ACC112 (cell line): ENCODE results near the gene TUBA8.
"Not testable (repeated sequence)": the region's sequence is repeated elsewhere in the genome, so short reads cannot be mapped to it uniquely, and the experiment has no call there.

ENCODE experiments used
- H2AFZ ChIP-seq: fragments of 200-600 bp; sonication (generic); one replicate; pipeline ENCODE4 v1.6.0; 2017; ENCODE audit warnings: antibody characterized with exemption, low read length; ENCODE audit not compliant: unreplicated experiment
- H3K27ac ChIP-seq: fragments of 200-600 bp; sonication (generic); 2 replicates; pipeline ENCODE4 v1.5.1; 2014; ENCODE audit warnings: low read depth, mild to moderate bottlenecking, antibody characterized with exemption, low read length, moderate library complexity
- H3K27me3 ChIP-seq: fragments of 200-600 bp; sonication (generic); 2 replicates; pipeline ENCODE4 v1.6.1; 2014; ENCODE audit warnings: mild to moderate bottlenecking, antibody characterized with exemption, low read length, moderate library complexity, mixed read lengths; ENCODE audit not compliant: insufficient read depth
- H3K36me3 ChIP-seq: fragments of 200-600 bp; sonication (generic); 2 replicates; pipeline ENCODE4 v1.6.1; 2016; ENCODE audit warnings: mild to moderate bottlenecking, antibody characterized with exemption, low read length, moderate library complexity, mixed read lengths; ENCODE audit not compliant: insufficient read depth
- H3K4me1 ChIP-seq: fragments of 200-600 bp; sonication (generic); one replicate; pipeline ENCODE4 v1.6.1; 2016; ENCODE audit warnings: low read length, mixed read lengths; ENCODE audit not compliant: insufficient read depth, unreplicated experiment, control insufficient read depth
- H3K4me3 ChIP-seq: fragments of 200-600 bp; sonication (generic); 2 replicates; pipeline ENCODE4 v1.5.1; 2014; ENCODE audit warnings: mild to moderate bottlenecking, low read depth, low read length
- H3K79me2 ChIP-seq: fragments of 200-600 bp; sonication (generic); one replicate; pipeline ENCODE4 v1.6.0; 2016; ENCODE audit warnings: low read length; ENCODE audit not compliant: control insufficient read depth, unreplicated experiment, insufficient read depth

TUBA8 gene

GRCh38 chr22:18115906-18116371 is 5.3 kb downstream of the TUBA8 start:
- peaks cover 4% of the 10 kb centered on the region; the same call in 1 of the 2 replicates for H3K27me3 ChIP-seq

GRCh38 chr22:18116634-18117033 is 6.0 kb downstream of the TUBA8 start:
- no peaks in the 10 kb centered on the region for H3K4me1 ChIP-seq
- no peaks in the 10 kb centered on the region for H3K27me3 ChIP-seq
- no peak overlapping the region for H3K27ac ChIP-seq
- no peak overlapping the region for H2AFZ ChIP-seq
- no peak overlapping the region for H3K4me3 ChIP-seq
- H3K79me2 ChIP-seq: no peaks in the 10 kb centered on the region
- no peaks in the 10 kb centered on the region for H3K36me3 ChIP-seq

More at GRCh38 chr22:18115906-18116371, 5.3 kb downstream of the TUBA8 start:
- Histone ChIP-seq H2AFZ (no peak overlapping the region), H3K36me3 (no peaks in the 10 kb centered on the region), H3K27ac (no peak overlapping the region), H3K79me2 (no peaks in the 10 kb centered on the region), H3K4me3 (no peak overlapping the region), H3K4me1 (peaks cover 2% of the 10 kb centered on the region)

- H3K79me2 ChIP-seq: no peaks in the 10 kb centered on the region
- H3K36me3 ChIP-seq: no peaks in the 10 kb centered on the region
- no peaks in the 10 kb centered on the region for H3K27me3 ChIP-seq
- H3K4me3 ChIP-seq: no peak overlapping the region
- no peaks in the 10 kb centered on the region for H3K4me1 ChIP-seq
- H2AFZ ChIP-seq: no peak overlapping the region
- H3K27ac ChIP-seq: no peak overlapping the region
Measured at GRCh38 chr22:18118345-18118915, 7.8 kb downstream of the TUBA8 start.

- no peaks in the 10 kb centered on the region for H3K36me3 ChIP-seq
- no peaks in the 10 kb centered on the region for H3K4me1 ChIP-seq
- no peak overlapping the region for H3K4me3 ChIP-seq
- no peak overlapping the region for H3K27ac ChIP-seq
- no peaks in the 10 kb centered on the region for H3K79me2 ChIP-seq
- no peak overlapping the region for H2AFZ ChIP-seq
- H3K27me3 ChIP-seq: no peaks in the 10 kb centered on the region
Measured at GRCh38 chr22:18119409-18120110, 9.0 kb downstream of the TUBA8 start.

- no peak overlapping the region for H2AFZ ChIP-seq
- no peaks in the 10 kb centered on the region for H3K4me1 ChIP-seq
- no peak overlapping the region for H3K27ac ChIP-seq
- no peaks in the 10 kb centered on the region for H3K79me2 ChIP-seq
- no peaks in the 10 kb centered on the region for H3K36me3 ChIP-seq
- H3K4me3 ChIP-seq: no peak overlapping the region
- H3K27me3 ChIP-seq: no peaks in the 10 kb centered on the region
Measured at GRCh38 chr22:18120857-18121256, 10.2 kb downstream of the TUBA8 start.

- Histone ChIP-seq H3K4me1 (no peaks in the 10 kb centered on the region), H3K4me3 (no peak overlapping the region), H3K79me2 (no peaks in the 10 kb centered on the region), H3K27ac (no peak overlapping the region), H3K27me3 (no peaks in the 10 kb centered on the region), H2AFZ (no peak overlapping the region), H3K36me3 (no peaks in the 10 kb centered on the region)
Measured at GRCh38 chr22:18121506-18121905, 10.9 kb downstream of the TUBA8 start.

GRCh38 chr22:18121954-18122554 is 11.4 kb downstream of the TUBA8 start:
- Histone ChIP-seq H3K27me3 (no peaks in the 10 kb centered on the region), H3K4me1 (no peaks in the 10 kb centered on the region), H2AFZ (no peak overlapping the region), H3K36me3 (no peaks in the 10 kb centered on the region), H3K79me2 (no peaks in the 10 kb centered on the region), H3K27ac (no peak overlapping the region), H3K4me3 (no peak overlapping the region)

GRCh38 chr22:18123476-18124025 is 12.9 kb downstream of the TUBA8 start:
- H3K36me3 ChIP-seq, H3K4me1 ChIP-seq, H3K27me3 ChIP-seq, H2AFZ ChIP-seq, H3K79me2 ChIP-seq, H3K27ac ChIP-seq, H3K4me3 ChIP-seq: not testable (repeated sequence)

- H2AFZ ChIP-seq: no peak overlapping the region
- H3K79me2 ChIP-seq: no peaks in the 10 kb centered on the region
- no peak overlapping the region for H3K4me3 ChIP-seq
- no peaks in the 10 kb centered on the region for H3K4me1 ChIP-seq
- H3K27ac ChIP-seq: no peak overlapping the region
- H3K27me3 ChIP-seq: no peaks in the 10 kb centered on the region
- H3K36me3 ChIP-seq: no peaks in the 10 kb centered on the region
Measured at GRCh38 chr22:18126606-18127005, 16.0 kb downstream of the TUBA8 start.

- H3K36me3 ChIP-seq: no peaks in the 10 kb centered on the region
- H2AFZ ChIP-seq: no peak overlapping the region
- H3K27ac ChIP-seq: no peak overlapping the region
- no peaks in the 10 kb centered on the region for H3K79me2 ChIP-seq
- no peak overlapping the region for H3K4me3 ChIP-seq
- no peaks in the 10 kb centered on the region for H3K4me1 ChIP-seq
- H3K27me3 ChIP-seq: no peaks in the 10 kb centered on the region
Measured at GRCh38 chr22:18130018-18130417, 19.4 kb downstream of the TUBA8 start.
